GM23338 (cell line): ENCODE measurements around the gene AKAP8L. TPM values are rescaled to one million over a fixed set of nuclear protein-coding genes. Genes with fewer than 3 reads are reported as not detected.

Source experiments
- ATAC-seq: fragments of 200-7000 bp; cut with Tn5 transposase; 3 replicates; pipeline ENCODE4 v1.9.1; 2020
- DNase-seq: peaks from one replicate; pipeline ENCODE4 v3.0.0-alpha.2; 2015; ENCODE audit warnings: low spot score
- H2AFZ ChIP-seq: fragments of 200-600 bp; sonication (generic); 2 replicates; pipeline ENCODE4 v1.8.0; 2016; ENCODE audit warnings: antibody characterized with exemption, mild to moderate bottlenecking, moderate library complexity
- H3F3A ChIP-seq: fragments of 200-600 bp; sonication (generic); replicated peaks from 2 replicates; pipeline ENCODE4 v1.8.0; 2017; ENCODE audit warnings: antibody characterized with exemption, mixed run types, low read depth
- H3K27ac ChIP-seq: fragments of 200-600 bp; sonication (generic); 2 replicates; pipeline ENCODE4 v1.6.1; 2016; ENCODE audit warnings: low read depth
- H3K27me3 ChIP-seq: fragments of 200-600 bp; sonication (generic); 2 replicates; pipeline ENCODE4 v1.8.0; 2016; ENCODE audit warnings: mild to moderate bottlenecking, mixed run types, moderate library complexity; ENCODE audit not compliant: insufficient read depth
- H3K36me3 ChIP-seq: fragments of 200-600 bp; sonication (generic); 2 replicates; pipeline ENCODE4 v1.8.0; 2016; ENCODE audit warnings: mild to moderate bottlenecking; ENCODE audit not compliant: insufficient read depth
- H3K4me1 ChIP-seq: fragments of 200-600 bp; sonication (generic); 2 replicates; pipeline ENCODE4 v1.8.0; 2016; ENCODE audit warnings: mild to moderate bottlenecking, moderate library complexity; ENCODE audit not compliant: insufficient read depth
- H3K4me2 ChIP-seq: fragments of 200-600 bp; sonication (generic); 2 replicates; pipeline ENCODE4 v1.7.1; 2017; ENCODE audit warnings: mixed run types
- H3K4me3 ChIP-seq: fragments of 200-600 bp; sonication (generic); 2 replicates; pipeline ENCODE4 v1.6.1; 2016; ENCODE audit warnings: mixed run types
- H3K79me2 ChIP-seq: fragments of 200-600 bp; sonication (generic); replicated peaks from 2 replicates; pipeline ENCODE4 v1.8.0; 2017; ENCODE audit warnings: mild to moderate bottlenecking; ENCODE audit not compliant: insufficient read depth
- H3K9me2 ChIP-seq: fragments of 200-600 bp; sonication (generic); 2 replicates; pipeline ENCODE4 v1.8.0; 2017; ENCODE audit not compliant: insufficient read depth
- H4K20me1 ChIP-seq: fragments of 200-600 bp; sonication (generic); replicated peaks from 2 replicates; pipeline ENCODE4 v1.8.0; 2017; ENCODE audit warnings: mild to moderate bottlenecking; ENCODE audit not compliant: insufficient read depth
- H3K27ac Mint-ChIP-seq: 2 replicates; pipeline ENCODE4 v1.8.0; 2020; ENCODE audit warnings: inconsistent platforms, mild to moderate bottlenecking, moderate library complexity, mixed read lengths
- H3K27me3 Mint-ChIP-seq: 3 replicates; pipeline ENCODE4 v1.8.0; 2022; ENCODE audit warnings: low read depth, mild to moderate bottlenecking, moderate library complexity, mixed read lengths, inconsistent platforms; ENCODE audit not compliant: insufficient read depth, poor library complexity
- H3K36me3 Mint-ChIP-seq: 3 replicates; pipeline ENCODE4 v1.8.0; 2021; ENCODE audit warnings: low read depth, mild to moderate bottlenecking, inconsistent platforms, moderate library complexity, mixed read lengths
- H3K4me1 Mint-ChIP-seq: 3 replicates; pipeline ENCODE4 v1.8.0; 2020; ENCODE audit warnings: mild to moderate bottlenecking, inconsistent platforms, mixed read lengths
- H3K4me3 Mint-ChIP-seq: 3 replicates; pipeline ENCODE4 v1.8.0; 2021; ENCODE audit warnings: moderate library complexity, mild to moderate bottlenecking, inconsistent platforms, mixed read lengths
- H3K9me3 Mint-ChIP-seq: 3 replicates; pipeline ENCODE4 v1.8.0; 2020; ENCODE audit warnings: moderate library complexity, mild to moderate bottlenecking, inconsistent platforms, mixed read lengths
- CREB1 ChIP-seq: fragments of 250-450 bp; sonication (Bioruptor Pico); IDR thresholded peaks from 2 replicates; pipeline ENCODE4 v1.5.0; 2020; ENCODE audit warnings: low read depth, mild to moderate bottlenecking, moderate library complexity
- JUNB ChIP-seq: IDR thresholded peaks from one replicate; pipeline ENCODE4 v1.6.1; 2016; ENCODE audit warnings: antibody characterized with exemption; ENCODE audit not compliant: unreplicated experiment
- NANOG ChIP-seq: IDR thresholded peaks from 2 replicates; pipeline ENCODE4 v1.6.1; 2016; ENCODE audit warnings: antibody characterized with exemption, borderline replicate concordance
- POLR2AphosphoS5 ChIP-seq: IDR thresholded peaks from 2 replicates; pipeline ENCODE4 v1.6.1; 2016; ENCODE audit warnings: antibody characterized with exemption, low read depth
- ZNF114 ChIP-seq: fragments of 250-450 bp; sonication (Bioruptor Pico); IDR thresholded peaks from 2 replicates; pipeline ENCODE4 v1.5.0; 2020; ENCODE audit warnings: mild to moderate bottlenecking, moderate library complexity
- ZNF331 ChIP-seq: fragments of 250-450 bp; sonication (Bioruptor Pico); IDR thresholded peaks from 2 replicates; pipeline ENCODE4 v1.5.0; 2020; ENCODE audit warnings: low read depth, mild to moderate bottlenecking, moderate library complexity
- polyA plus RNA-seq: library from polyadenylated mRNA; unstranded; fragments of >200 nt; fragmentation: Nextera tagmentation; extraction: Ambion mirVana; gene quantifications from 2 replicates; pipeline ENCODE4 v1.2.1, GENCODE V29; 2016
- total RNA-seq: library from RNA; depleted of rRNA; stranded (reverse); fragments of >200 nt; shearing (Covaris generic); gene quantifications from 2 replicates; pipeline ENCODE4 v1.2.3, GENCODE V29; 2014
- TF ChIP-seq, protein P1 (sequence below): fragments of 250-450 bp; sonication (Bioruptor Pico); IDR thresholded peaks from 2 replicates; pipeline ENCODE4 v1.5.0; 2020; ENCODE audit warnings: mild to moderate bottlenecking, moderate library complexity
- TF ChIP-seq, protein P2 (sequence below): IDR thresholded peaks from 2 replicates; pipeline ENCODE4 v1.6.1; 2016; ENCODE audit warnings: antibody characterized with exemption
- TF ChIP-seq, protein P3 (sequence below): IDR thresholded peaks from one replicate; pipeline ENCODE4 v1.6.1; 2018; ENCODE audit warnings: antibody characterized with exemption; ENCODE audit not compliant: unreplicated experiment
- TF ChIP-seq, protein P4 (sequence below), 2 experiments: fragments of 200-600 bp in 1 of 2; sonication (generic) in 1 of 2; conservative IDR thresholded peaks; 2 replicates each; pipeline versions ENCODE4 v1.5.1 to v1.6.1; 2016 to 2017; ENCODE audit warnings: antibody characterized with exemption in 2 of 2, low read depth in 2 of 2, mild to moderate bottlenecking in 2 of 2, moderate library complexity in 1 of 2

The AKAP8L gene
- total and polyA plus RNA-seq, 2 experiments from 2014 or later, result 78.8 to 165 TPM

DNA sequence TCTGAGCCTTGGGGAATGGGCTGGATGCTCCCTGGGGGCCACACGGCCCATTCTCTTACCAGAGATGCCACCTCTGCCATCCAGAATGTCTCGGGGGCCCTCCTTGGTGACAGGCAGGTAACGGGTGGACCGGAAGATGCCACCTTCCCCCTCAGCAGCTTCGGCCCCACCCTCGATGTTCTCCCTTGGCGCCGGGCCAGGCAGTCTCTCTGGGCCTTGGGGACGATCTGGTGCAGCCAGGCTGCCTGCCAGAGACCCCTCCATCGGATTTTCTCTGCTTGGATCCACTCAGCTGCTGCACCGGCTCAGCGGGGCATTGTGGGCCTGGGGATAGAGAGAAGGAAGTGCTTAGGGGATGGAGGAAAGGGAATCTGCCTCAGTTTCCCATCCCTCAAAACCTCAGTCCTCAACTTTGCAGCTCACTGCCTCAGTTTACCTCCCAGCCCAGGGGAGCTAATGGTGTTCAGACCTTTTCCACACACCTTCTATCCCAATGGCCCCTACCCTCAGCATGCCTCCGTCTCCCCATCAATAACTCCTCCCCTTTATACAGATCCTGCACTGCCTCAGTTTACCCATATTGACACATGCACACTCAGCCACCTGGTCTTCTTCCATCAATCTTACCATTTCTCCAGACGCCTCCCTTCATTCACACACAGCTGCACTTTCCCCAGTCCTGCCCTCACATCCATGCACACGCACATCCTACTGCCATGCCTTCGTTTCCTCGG, 29.4 kb upstream of the AKAP8L start (continued):
- TF ChIP-seq, protein P1, sequence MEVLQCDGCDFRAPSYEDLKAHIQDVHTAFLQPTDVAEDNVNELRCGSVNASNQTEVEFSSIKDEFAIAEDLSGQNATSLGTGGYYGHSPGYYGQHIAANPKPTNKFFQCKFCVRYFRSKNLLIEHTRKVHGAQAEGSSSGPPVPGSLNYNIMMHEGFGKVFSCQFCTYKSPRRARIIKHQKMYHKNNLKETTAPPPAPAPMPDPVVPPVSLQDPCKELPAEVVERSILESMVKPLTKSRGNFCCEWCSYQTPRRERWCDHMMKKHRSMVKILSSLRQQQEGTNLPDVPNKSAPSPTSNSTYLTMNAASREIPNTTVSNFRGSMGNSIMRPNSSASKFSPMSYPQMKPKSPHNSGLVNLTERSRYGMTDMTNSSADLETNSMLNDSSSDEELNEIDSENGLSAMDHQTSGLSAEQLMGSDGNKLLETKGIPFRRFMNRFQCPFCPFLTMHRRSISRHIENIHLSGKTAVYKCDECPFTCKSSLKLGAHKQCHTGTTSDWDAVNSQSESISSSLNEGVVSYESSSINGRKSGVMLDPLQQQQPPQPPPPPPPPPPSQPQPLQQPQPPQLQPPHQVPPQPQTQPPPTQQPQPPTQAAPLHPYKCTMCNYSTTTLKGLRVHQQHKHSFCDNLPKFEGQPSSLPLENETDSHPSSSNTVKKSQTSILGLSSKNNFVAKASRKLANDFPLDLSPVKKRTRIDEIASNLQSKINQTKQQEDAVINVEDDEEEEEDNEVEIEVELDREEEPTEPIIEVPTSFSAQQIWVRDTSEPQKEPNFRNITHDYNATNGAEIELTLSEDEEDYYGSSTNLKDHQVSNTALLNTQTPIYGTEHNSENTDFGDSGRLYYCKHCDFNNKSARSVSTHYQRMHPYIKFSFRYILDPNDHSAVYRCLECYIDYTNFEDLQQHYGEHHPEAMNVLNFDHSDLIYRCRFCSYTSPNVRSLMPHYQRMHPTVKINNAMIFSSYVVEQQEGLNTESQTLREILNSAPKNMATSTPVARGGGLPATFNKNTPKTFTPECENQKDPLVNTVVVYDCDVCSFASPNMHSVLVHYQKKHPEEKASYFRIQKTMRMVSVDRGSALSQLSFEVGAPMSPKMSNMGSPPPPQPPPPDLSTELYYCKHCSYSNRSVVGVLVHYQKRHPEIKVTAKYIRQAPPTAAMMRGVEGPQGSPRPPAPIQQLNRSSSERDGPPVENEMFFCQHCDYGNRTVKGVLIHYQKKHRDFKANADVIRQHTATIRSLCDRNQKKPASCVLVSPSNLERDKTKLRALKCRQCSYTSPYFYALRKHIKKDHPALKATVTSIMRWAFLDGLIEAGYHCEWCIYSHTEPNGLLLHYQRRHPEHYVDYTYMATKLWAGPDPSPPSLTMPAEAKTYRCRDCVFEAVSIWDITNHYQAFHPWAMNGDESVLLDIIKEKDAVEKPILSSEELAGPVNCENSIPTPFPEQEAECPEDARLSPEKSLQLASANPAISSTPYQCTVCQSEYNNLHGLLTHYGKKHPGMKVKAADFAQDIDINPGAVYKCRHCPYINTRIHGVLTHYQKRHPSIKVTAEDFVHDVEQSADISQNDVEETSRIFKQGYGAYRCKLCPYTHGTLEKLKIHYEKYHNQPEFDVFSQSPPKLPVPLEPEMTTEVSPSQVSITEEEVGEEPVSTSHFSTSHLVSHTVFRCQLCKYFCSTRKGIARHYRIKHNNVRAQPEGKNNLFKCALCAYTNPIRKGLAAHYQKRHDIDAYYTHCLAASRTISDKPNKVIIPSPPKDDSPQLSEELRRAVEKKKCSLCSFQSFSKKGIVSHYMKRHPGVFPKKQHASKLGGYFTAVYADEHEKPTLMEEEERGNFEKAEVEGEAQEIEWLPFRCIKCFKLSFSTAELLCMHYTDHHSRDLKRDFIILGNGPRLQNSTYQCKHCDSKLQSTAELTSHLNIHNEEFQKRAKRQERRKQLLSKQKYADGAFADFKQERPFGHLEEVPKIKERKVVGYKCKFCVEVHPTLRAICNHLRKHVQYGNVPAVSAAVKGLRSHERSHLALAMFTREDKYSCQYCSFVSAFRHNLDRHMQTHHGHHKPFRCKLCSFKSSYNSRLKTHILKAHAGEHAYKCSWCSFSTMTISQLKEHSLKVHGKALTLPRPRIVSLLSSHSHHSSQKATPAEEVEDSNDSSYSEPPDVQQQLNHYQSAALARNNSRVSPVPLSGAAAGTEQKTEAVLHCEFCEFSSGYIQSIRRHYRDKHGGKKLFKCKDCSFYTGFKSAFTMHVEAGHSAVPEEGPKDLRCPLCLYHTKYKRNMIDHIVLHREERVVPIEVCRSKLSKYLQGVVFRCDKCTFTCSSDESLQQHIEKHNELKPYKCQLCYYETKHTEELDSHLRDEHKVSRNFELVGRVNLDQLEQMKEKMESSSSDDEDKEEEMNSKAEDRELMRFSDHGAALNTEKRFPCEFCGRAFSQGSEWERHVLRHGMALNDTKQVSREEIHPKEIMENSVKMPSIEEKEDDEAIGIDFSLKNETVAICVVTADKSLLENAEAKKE (CRISPR knock-in tag), result no peak
- TF ChIP-seq, protein P2, sequence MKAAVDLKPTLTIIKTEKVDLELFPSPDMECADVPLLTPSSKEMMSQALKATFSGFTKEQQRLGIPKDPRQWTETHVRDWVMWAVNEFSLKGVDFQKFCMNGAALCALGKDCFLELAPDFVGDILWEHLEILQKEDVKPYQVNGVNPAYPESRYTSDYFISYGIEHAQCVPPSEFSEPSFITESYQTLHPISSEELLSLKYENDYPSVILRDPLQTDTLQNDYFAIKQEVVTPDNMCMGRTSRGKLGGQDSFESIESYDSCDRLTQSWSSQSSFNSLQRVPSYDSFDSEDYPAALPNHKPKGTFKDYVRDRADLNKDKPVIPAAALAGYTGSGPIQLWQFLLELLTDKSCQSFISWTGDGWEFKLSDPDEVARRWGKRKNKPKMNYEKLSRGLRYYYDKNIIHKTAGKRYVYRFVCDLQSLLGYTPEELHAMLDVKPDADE, result no peak

DNA sequence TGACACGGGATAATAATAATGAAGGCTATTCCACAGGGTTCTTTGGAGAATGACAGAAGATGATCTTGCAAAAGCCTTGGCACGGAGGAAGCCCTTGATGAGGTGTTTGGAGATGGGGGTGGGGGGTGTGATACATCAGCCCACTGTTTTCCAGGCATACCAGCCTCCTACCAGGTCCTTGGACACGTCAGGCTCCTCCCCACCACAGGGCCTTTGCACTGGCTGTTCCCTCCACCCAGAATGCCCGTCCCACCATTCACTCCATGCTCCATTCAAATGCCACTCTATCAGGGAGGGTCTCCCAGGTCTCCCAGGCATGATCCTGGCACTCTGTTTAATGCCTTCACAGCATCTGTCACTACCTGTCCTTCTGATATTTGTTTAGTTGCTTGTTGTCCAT, 28.3 kb upstream of the AKAP8L start:
- H3K36me3 Mint-ChIP-seq, result no peaks in the 10 kb centered on the region; the same call in 2 of the 3 replicates
- Histone ChIP-seq H2AFZ (no peak overlapping the region), H3K4me1 (peaks cover 6% of the 10 kb centered on the region), H4K20me1 (no peaks in the 10 kb centered on the region), H3K36me3 (no peaks in the 10 kb centered on the region), H3K9me2 (peaks cover 8% of the 10 kb centered on the region; the same call in 1 of the 2 replicates), H3K4me2 (no peak overlapping the region), H3K79me2 (no peaks in the 10 kb centered on the region), H3K27ac (no peak overlapping the region), H3F3A (0 out of 2 replicates have a peak, but pooled peaks cover 8% of the 10 kb centered on the region), H3K4me3 (no peak overlapping the region), H3K27me3 (no peaks in the 10 kb centered on the region)
- H3K27ac Mint-ChIP-seq, result no peak overlapping the region
- peaks cover 11% of the 10 kb centered on the region for H3K27me3 Mint-ChIP-seq
- DNase-seq (no peak), ATAC-seq (no peak)
- H3K4me1 Mint-ChIP-seq, result peaks cover 7% of the 10 kb centered on the region
- no peaks in the 10 kb centered on the region; the same call in 1 of the 3 replicates for H3K9me3 Mint-ChIP-seq
- TF ChIP-seq, protein P3, sequence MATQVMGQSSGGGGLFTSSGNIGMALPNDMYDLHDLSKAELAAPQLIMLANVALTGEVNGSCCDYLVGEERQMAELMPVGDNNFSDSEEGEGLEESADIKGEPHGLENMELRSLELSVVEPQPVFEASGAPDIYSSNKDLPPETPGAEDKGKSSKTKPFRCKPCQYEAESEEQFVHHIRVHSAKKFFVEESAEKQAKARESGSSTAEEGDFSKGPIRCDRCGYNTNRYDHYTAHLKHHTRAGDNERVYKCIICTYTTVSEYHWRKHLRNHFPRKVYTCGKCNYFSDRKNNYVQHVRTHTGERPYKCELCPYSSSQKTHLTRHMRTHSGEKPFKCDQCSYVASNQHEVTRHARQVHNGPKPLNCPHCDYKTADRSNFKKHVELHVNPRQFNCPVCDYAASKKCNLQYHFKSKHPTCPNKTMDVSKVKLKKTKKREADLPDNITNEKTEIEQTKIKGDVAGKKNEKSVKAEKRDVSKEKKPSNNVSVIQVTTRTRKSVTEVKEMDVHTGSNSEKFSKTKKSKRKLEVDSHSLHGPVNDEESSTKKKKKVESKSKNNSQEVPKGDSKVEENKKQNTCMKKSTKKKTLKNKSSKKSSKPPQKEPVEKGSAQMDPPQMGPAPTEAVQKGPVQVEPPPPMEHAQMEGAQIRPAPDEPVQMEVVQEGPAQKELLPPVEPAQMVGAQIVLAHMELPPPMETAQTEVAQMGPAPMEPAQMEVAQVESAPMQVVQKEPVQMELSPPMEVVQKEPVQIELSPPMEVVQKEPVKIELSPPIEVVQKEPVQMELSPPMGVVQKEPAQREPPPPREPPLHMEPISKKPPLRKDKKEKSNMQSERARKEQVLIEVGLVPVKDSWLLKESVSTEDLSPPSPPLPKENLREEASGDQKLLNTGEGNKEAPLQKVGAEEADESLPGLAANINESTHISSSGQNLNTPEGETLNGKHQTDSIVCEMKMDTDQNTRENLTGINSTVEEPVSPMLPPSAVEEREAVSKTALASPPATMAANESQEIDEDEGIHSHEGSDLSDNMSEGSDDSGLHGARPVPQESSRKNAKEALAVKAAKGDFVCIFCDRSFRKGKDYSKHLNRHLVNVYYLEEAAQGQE, result no peak
- TF ChIP-seq ZNF114 (CRISPR knock-in tag) (no peak), ZNF331 (CRISPR knock-in tag) (no peak), NANOG (no peak), JUNB (no peak), CREB1 (CRISPR knock-in tag) (no peak), POLR2AphosphoS5 (no peak)
- TF ChIP-seq, protein P2, result no peak
- TF ChIP-seq, protein P4, sequence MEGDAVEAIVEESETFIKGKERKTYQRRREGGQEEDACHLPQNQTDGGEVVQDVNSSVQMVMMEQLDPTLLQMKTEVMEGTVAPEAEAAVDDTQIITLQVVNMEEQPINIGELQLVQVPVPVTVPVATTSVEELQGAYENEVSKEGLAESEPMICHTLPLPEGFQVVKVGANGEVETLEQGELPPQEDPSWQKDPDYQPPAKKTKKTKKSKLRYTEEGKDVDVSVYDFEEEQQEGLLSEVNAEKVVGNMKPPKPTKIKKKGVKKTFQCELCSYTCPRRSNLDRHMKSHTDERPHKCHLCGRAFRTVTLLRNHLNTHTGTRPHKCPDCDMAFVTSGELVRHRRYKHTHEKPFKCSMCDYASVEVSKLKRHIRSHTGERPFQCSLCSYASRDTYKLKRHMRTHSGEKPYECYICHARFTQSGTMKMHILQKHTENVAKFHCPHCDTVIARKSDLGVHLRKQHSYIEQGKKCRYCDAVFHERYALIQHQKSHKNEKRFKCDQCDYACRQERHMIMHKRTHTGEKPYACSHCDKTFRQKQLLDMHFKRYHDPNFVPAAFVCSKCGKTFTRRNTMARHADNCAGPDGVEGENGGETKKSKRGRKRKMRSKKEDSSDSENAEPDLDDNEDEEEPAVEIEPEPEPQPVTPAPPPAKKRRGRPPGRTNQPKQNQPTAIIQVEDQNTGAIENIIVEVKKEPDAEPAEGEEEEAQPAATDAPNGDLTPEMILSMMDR (conservative IDR thresholded peaks at IDR 0.05; ENCODE audit: low read depth in 2 of 2), result no peak
- no peak overlapping the region for H3K4me3 Mint-ChIP-seq
